SIG-M5 treated with dmso at 0.1 percent for 504 hours (cell line): ENCODE results near the gene ERC2.

ENCODE experiments used
- DNase-seq: peaks from one replicate; lab custom pipeline; 2025; ENCODE audit not compliant: unreplicated experiment; lab: John Stamatoyannopoulos, UW

ERC2 gene

GRCh38 chr3:55487381-55488241 is 980.7 kb downstream of the ERC2 start:
- no peak for DNase-seq

- no peak for DNase-seq
Measured at GRCh38 chr3:55486857-55487380, 981.3 kb downstream of the ERC2 start, which contains the start of gene WNT5A. WNT5A (minus strand) TSS chr3:55487306; CDS start chr3:55486985, 321 bp downstream.

- no peak for DNase-seq
Measured at GRCh38 chr3:55486101-55486856, 982.0 kb downstream of the ERC2 start.

- peak; percentile 6 for DNase-seq
Measured at GRCh38 chr3:55484801-55485791, 983.2 kb downstream of the ERC2 start.

GRCh38 chr3:55484191-55484689 is 984.0 kb downstream of the ERC2 start:
- DNase-seq = no peak

- no peak for DNase-seq
Measured at GRCh38 chr3:55483196-55484095, 984.8 kb downstream of the ERC2 start.

- DNase-seq = no peak
Measured at GRCh38 chr3:55482496-55483195, 985.6 kb downstream of the ERC2 start.

- DNase-seq = no peak
Measured at GRCh38 chr3:55481744-55482495, 986.3 kb downstream of the ERC2 start.

GRCh38 chr3:55480911-55481743 is 987.1 kb downstream of the ERC2 start:
- no peak for DNase-seq

- DNase-seq = no peak
Measured at GRCh38 chr3:55477306-55478303, 990.7 kb downstream of the ERC2 start.

GRCh38 chr3:55476515-55476914 is 991.8 kb downstream of the ERC2 start:
- DNase-seq = no peak

GRCh38 chr3:55474213-55474632 is 994.0 kb downstream of the ERC2 start:
- DNase-seq = no peak

GRCh38 chr3:55473788-55474187 is 994.5 kb downstream of the ERC2 start:
- no peak for DNase-seq

GRCh38 chr3:55471522-55472280 is 996.6 kb downstream of the ERC2 start:
- no peak for DNase-seq

GRCh38 chr3:55471084-55471483 is 997.2 kb downstream of the ERC2 start:
- no peak for DNase-seq
